Loucy (cell line): ENCODE results near the gene CCDC47.

Source experiments
- EZH2phosphoT487 ChIP-seq: fragments of 200-600 bp; IDR thresholded peaks from 2 replicates; pipeline ENCODE4 v1.6.1; 2018; ENCODE audit warnings: antibody characterized with exemption, mild to moderate bottlenecking, moderate library complexity, borderline replicate concordance
- TF ChIP-seq, protein P1 (sequence below): fragments of 200-600 bp; sonication (generic); conservative IDR thresholded peaks from 2 replicates; pipeline ENCODE4 v1.5.1; 2014; ENCODE audit warnings: mild to moderate bottlenecking, antibody characterized with exemption, low read length

- TF ChIP-seq, protein P1, sequence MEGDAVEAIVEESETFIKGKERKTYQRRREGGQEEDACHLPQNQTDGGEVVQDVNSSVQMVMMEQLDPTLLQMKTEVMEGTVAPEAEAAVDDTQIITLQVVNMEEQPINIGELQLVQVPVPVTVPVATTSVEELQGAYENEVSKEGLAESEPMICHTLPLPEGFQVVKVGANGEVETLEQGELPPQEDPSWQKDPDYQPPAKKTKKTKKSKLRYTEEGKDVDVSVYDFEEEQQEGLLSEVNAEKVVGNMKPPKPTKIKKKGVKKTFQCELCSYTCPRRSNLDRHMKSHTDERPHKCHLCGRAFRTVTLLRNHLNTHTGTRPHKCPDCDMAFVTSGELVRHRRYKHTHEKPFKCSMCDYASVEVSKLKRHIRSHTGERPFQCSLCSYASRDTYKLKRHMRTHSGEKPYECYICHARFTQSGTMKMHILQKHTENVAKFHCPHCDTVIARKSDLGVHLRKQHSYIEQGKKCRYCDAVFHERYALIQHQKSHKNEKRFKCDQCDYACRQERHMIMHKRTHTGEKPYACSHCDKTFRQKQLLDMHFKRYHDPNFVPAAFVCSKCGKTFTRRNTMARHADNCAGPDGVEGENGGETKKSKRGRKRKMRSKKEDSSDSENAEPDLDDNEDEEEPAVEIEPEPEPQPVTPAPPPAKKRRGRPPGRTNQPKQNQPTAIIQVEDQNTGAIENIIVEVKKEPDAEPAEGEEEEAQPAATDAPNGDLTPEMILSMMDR: no peak
- TF ChIP-seq EZH2phosphoT487: no peak
Observed at GRCh38 chr17:63819131-63819530, 45.7 kb upstream of the CCDC47 start.
